A549 (cell line): ENCODE data around the gene IGSF3. TPM values are rescaled to one million over a fixed set of nuclear protein-coding genes. Genes with fewer than 3 reads are reported as not detected.

Experiments
- ATAC-seq, 2 experiments: fragments of 200-7000 bp in 1 of 2; fragments of >200 bp in 1 of 2; cut with Nextera tagmentation in 1 of 2; cut with Tn5 transposase in 1 of 2; 3 replicates each; pipeline versions ENCODE4 v1.8.0 to v1.9.1; 2018 to 2020; ENCODE audit warnings: mild to moderate bottlenecking in 1 of 2, moderate library complexity in 1 of 2
- CTCF ChIA-PET: fragments of 300-600 bp; sonication (Branson Sonifier 250); formaldehyde crosslinking; extraction: SDS; loops from one replicate; lab custom pipeline; 2021; ENCODE audit warnings: antibody characterized with exemption, inconsistent platforms; lab: Yijun Ruan, JAX
- POLR2A ChIA-PET: fragments of 350-600 bp; formaldehyde crosslinking; extraction: SDS; loops from one replicate; lab custom pipeline; 2021; ENCODE audit warnings: antibody characterized with exemption, inconsistent platforms; lab: Yijun Ruan, JAX
- DNase-seq, 2 experiments: peaks; one replicate each; pipeline versions ENCODE4 v3.0.0 to v3.0.0-alpha.2; 2011 to 2016; ENCODE audit warnings: low read depth in 1 of 2, low spot score in 1 of 2
- FAIRE-seq: peaks from 2 replicates; lab custom pipeline; 2011; peaks lifted over from hg19 to GRCh38; lab: Jason Lieb, UNC
- H3K27ac ChIP-seq, 2 experiments: fragments of >200 bp; sonication (Bioruptor Twin); formaldehyde crosslinking; 3 replicates each; pipeline ENCODE4 v1.5.1; 2016 to 2017
- H3K4me1 ChIP-seq: fragments of >200 bp; sonication (Bioruptor Twin); formaldehyde crosslinking; 3 replicates; pipeline ENCODE4 v1.6.1; 2016
- H3K4me2 ChIP-seq: fragments of >200 bp; sonication (Bioruptor Twin); formaldehyde crosslinking; 3 replicates; pipeline ENCODE4 v1.6.1; 2016
- H3K4me3 ChIP-seq: fragments of >200 bp; sonication (Bioruptor Twin); formaldehyde crosslinking; 3 replicates; pipeline ENCODE4 v1.5.1; 2016
- H3K9me3 ChIP-seq: fragments of >200 bp; sonication (Bioruptor Twin); formaldehyde crosslinking; 3 replicates; pipeline ENCODE4 v1.6.1; 2016
- EHMT2 ChIP-seq: fragments of 200-600 bp; sonication (generic); IDR thresholded peaks from 2 replicates; pipeline ENCODE4 v1.6.1; 2016; ENCODE audit warnings: antibody characterized with exemption, low read depth, mild to moderate bottlenecking, moderate library complexity
- ESRRA ChIP-seq: fragments of 150-350 bp; IDR thresholded peaks from 2 replicates; pipeline ENCODE4 v1.6.1; 2014; ENCODE audit warnings: mild to moderate bottlenecking, low read length, borderline replicate concordance
- FOSB ChIP-seq: fragments of 250-450 bp; sonication (Bioruptor Pico); IDR thresholded peaks from 2 replicates; pipeline ENCODE4 v1.5.0; 2020; ENCODE audit warnings: mild to moderate bottlenecking, moderate library complexity
- FOSL2 ChIP-seq, 2 experiments: fragments of 450-650 bp in 1 of 2; fragments of >200 bp in 1 of 2; sonication (Bioruptor Twin) in 1 of 2; formaldehyde crosslinking; IDR thresholded peaks; 2 replicates each; pipeline versions ENCODE4 v1.5.0 to v1.6.1; 2016 to 2020; ENCODE audit warnings: mild to moderate bottlenecking in 1 of 2, moderate library complexity in 1 of 2
- HEYL ChIP-seq: fragments of 250-450 bp; sonication (Bioruptor Pico); IDR thresholded peaks from 2 replicates; pipeline ENCODE4 v1.8.0; 2021; ENCODE audit warnings: mild to moderate bottlenecking, moderate library complexity
- HOXB13 ChIP-seq: fragments of 250-450 bp; sonication (Bioruptor Pico); IDR thresholded peaks from 2 replicates; pipeline ENCODE4 v1.5.0; 2020; ENCODE audit warnings: low read depth, mild to moderate bottlenecking, moderate library complexity
- HOXB5 ChIP-seq: fragments of 250-450 bp; sonication (Bioruptor Pico); IDR thresholded peaks from 2 replicates; pipeline ENCODE4 v1.5.0; 2020; ENCODE audit warnings: mild to moderate bottlenecking, moderate library complexity
- JUN ChIP-seq, 2 experiments: fragments of >200 bp; sonication (Bioruptor Twin); formaldehyde crosslinking; IDR thresholded peaks; 2 replicates in 1 of 2; 3 replicates in 1 of 2; pipeline ENCODE4 v1.6.1; 2016 to 2017
- KDM1A ChIP-seq: fragments of 200-600 bp; sonication (generic); IDR thresholded peaks from 2 replicates; pipeline ENCODE4 v1.6.1; 2016; ENCODE audit warnings: low read depth, mild to moderate bottlenecking
- NPAS2 ChIP-seq: fragments of 250-450 bp; sonication (Bioruptor Pico); IDR thresholded peaks from 2 replicates; pipeline ENCODE4 v1.8.0; 2022; ENCODE audit warnings: mild to moderate bottlenecking, moderate library complexity, borderline replicate concordance
- PHF8 ChIP-seq: fragments of 200-600 bp; sonication (generic); IDR thresholded peaks from 2 replicates; pipeline ENCODE4 v1.6.1; 2016; ENCODE audit warnings: low read depth, mild to moderate bottlenecking, antibody characterized with exemption, moderate library complexity, borderline replicate concordance
- POLR2A ChIP-seq: IDR thresholded peaks from 2 replicates; pipeline ENCODE4 v1.6.1; 2012; ENCODE audit warnings: mild to moderate bottlenecking, low read length
- POLR2AphosphoS2 ChIP-seq: conservative IDR thresholded peaks from 2 replicates; pipeline ENCODE4 v1.6.1; 2012; ENCODE audit warnings: low read length, improper control_type of control experiment, inconsistent platforms
- RARB ChIP-seq: fragments of 250-450 bp; sonication (Bioruptor Pico); IDR thresholded peaks from 2 replicates; pipeline ENCODE4 v1.8.0; 2021; ENCODE audit warnings: mild to moderate bottlenecking, moderate library complexity
- RCOR1 ChIP-seq: fragments of 150-350 bp; IDR thresholded peaks from 2 replicates; pipeline ENCODE4 v1.6.1; 2014; ENCODE audit warnings: antibody characterized with exemption, low read length, low read depth
- SMC3 ChIP-seq: fragments of >200 bp; sonication (Bioruptor Twin); formaldehyde crosslinking; IDR thresholded peaks from 3 replicates; pipeline ENCODE4 v1.6.1; 2018; ENCODE audit warnings: inconsistent platforms
- TFCP2L1 ChIP-seq: fragments of 250-450 bp; sonication (Bioruptor Pico); IDR thresholded peaks from 2 replicates; pipeline ENCODE4 v1.5.0; 2021; ENCODE audit warnings: mild to moderate bottlenecking
- TP53 ChIP-seq: fragments of 250-450 bp; sonication (Bioruptor Pico); IDR thresholded peaks from 2 replicates; pipeline ENCODE4 v1.5.0; 2021; ENCODE audit warnings: mild to moderate bottlenecking, moderate library complexity
- WGBS: methylation state at CpG from one replicate; pipeline ENCODE4 v1.1.6; 2017; ENCODE audit errors: missing lambda C conversion rate; 5-methylcytosine and 5-hydroxymethylcytosine counted together
- polyA plus RNA-seq, 4 experiments: library from polyadenylated mRNA; depleted of rRNA in 3 of 4; stranded (reverse); fragments of >200 nt; fragmentation: RNase III in 1 of 4; extraction: RNeasy Plus Mini Kit Qiagen cat#74134 plus additional on column Dnase treatment in 1 of 4; gene quantifications; 2 replicates in 3 of 4; 3 replicates in 1 of 4; pipeline ENCODE4 v1.2.3, GENCODE V29; 2011 to 2017
- TF ChIP-seq, protein P1 (sequence below): fragments of 250-450 bp; sonication (Bioruptor Pico); IDR thresholded peaks from 2 replicates; pipeline ENCODE4 v1.5.0; 2020; ENCODE audit warnings: low read depth, mild to moderate bottlenecking, moderate library complexity
- TF ChIP-seq, protein P2 (sequence below): fragments of >200 bp; sonication (Bioruptor Twin); formaldehyde crosslinking; IDR thresholded peaks from 3 replicates; pipeline ENCODE4 v1.6.1; 2016
- TF ChIP-seq, protein P3 (sequence below): fragments of 250-450 bp; sonication (Bioruptor Pico); IDR thresholded peaks from 2 replicates; pipeline ENCODE4 v1.5.0; 2021; ENCODE audit warnings: mild to moderate bottlenecking, moderate library complexity, borderline replicate concordance
- TF ChIP-seq, protein P4 (sequence below): fragments of >200 bp; sonication (Bioruptor Twin); formaldehyde crosslinking; IDR thresholded peaks from 3 replicates; pipeline ENCODE4 v1.5.1; 2016
- TF ChIP-seq, protein P5 (sequence below): IDR thresholded peaks from 2 replicates; pipeline ENCODE4 v1.6.1; 2012

IGSF3 gene
- polyA plus RNA-seq, 2 of the 4 experiments (the other 2 are of a cell fraction): 18.5 to 21.9 TPM

DNA sequence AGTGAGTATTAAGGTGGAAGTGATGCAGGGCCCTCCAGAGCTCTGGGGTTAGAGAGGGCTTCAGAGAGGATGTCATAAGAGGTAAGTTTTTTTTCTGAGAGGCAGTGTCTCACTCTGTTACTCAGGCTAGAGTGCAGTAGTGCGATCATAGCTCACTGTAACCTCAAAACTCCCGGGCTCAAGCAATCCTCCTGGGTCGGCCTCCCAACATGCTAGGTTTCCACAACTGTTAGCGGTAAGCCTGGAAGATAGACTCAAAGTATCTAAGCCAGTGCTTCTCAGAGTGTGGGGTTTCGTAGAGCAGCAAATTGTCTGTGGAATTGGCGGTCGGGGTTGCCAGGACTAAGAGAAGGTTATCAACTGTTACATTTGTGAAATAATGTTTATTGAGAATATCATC lies 18.6 kb upstream of the IGSF3 start:
- ATAC-seq (no peak), DNase-seq (no peak), FAIRE-seq (no peak)
- Histone ChIP-seq H3K27ac (peak overlapping the region; percentile 65 to 81; a peak in 4 of 6 replicates), H3K4me2 (no peak overlapping the region), H3K4me1 (peaks cover 22% of the 10 kb centered on the region), H3K9me3 (no peaks in the 10 kb centered on the region), H3K4me3 (no peak overlapping the region)
- ChIA-PET POLR2A (no interaction called here), CTCF (no interaction called here)
- 89% methylated on average over 7 of the region's 7 CpGs for WGBS
- TF ChIP-seq, protein P1, sequence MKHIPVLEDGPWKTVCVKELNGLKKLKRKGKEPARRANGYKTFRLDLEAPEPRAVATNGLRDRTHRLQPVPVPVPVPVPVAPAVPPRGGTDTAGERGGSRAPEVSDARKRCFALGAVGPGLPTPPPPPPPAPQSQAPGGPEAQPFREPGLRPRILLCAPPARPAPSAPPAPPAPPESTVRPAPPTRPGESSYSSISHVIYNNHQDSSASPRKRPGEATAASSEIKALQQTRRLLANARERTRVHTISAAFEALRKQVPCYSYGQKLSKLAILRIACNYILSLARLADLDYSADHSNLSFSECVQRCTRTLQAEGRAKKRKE (CRISPR knock-in tag): no peak
- TF ChIP-seq HOXB13 (no peak), POLR2AphosphoS2 (no peak), NPAS2 (CRISPR knock-in tag) (no peak), HOXB5 (CRISPR knock-in tag) (no peak), FOSL2 (IDR thresholded peaks at IDR 0.05) (no peak), FOSL2 (CRISPR knock-in tag; IDR thresholded peaks at IDR 0.05) (no peak), RCOR1 (no peak), RARB (CRISPR knock-in tag) (no peak), PHF8 (no peak), TFCP2L1 (no peak), ESRRA (no peak), KDM1A (no peak), FOSB (CRISPR knock-in tag) (no peak), POLR2A (no peak), TP53 (no peak)
- TF ChIP-seq, protein P2, sequence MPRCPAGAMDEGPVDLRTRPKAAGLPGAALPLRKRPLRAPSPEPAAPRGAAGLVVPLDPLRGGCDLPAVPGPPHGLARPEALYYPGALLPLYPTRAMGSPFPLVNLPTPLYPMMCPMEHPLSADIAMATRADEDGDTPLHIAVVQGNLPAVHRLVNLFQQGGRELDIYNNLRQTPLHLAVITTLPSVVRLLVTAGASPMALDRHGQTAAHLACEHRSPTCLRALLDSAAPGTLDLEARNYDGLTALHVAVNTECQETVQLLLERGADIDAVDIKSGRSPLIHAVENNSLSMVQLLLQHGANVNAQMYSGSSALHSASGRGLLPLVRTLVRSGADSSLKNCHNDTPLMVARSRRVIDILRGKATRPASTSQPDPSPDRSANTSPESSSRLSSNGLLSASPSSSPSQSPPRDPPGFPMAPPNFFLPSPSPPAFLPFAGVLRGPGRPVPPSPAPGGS: no peak
- TF ChIP-seq, protein P3, sequence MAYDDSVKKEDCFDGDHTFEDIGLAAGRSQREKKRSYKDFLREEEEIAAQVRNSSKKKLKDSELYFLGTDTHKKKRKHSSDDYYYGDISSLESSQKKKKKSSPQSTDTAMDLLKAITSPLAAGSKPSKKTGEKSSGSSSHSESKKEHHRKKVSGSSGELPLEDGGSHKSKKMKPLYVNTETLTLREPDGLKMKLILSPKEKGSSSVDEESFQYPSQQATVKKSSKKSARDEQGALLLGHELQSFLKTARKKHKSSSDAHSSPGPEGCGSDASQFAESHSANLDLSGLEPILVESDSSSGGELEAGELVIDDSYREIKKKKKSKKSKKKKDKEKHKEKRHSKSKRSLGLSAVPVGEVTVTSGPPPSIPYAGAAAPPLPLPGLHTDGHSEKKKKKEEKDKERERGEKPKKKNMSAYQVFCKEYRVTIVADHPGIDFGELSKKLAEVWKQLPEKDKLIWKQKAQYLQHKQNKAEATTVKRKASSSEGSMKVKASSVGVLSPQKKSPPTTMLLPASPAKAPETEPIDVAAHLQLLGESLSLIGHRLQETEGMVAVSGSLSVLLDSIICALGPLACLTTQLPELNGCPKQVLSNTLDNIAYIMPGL (CRISPR knock-in tag): no peak
- TF ChIP-seq, protein P4, sequence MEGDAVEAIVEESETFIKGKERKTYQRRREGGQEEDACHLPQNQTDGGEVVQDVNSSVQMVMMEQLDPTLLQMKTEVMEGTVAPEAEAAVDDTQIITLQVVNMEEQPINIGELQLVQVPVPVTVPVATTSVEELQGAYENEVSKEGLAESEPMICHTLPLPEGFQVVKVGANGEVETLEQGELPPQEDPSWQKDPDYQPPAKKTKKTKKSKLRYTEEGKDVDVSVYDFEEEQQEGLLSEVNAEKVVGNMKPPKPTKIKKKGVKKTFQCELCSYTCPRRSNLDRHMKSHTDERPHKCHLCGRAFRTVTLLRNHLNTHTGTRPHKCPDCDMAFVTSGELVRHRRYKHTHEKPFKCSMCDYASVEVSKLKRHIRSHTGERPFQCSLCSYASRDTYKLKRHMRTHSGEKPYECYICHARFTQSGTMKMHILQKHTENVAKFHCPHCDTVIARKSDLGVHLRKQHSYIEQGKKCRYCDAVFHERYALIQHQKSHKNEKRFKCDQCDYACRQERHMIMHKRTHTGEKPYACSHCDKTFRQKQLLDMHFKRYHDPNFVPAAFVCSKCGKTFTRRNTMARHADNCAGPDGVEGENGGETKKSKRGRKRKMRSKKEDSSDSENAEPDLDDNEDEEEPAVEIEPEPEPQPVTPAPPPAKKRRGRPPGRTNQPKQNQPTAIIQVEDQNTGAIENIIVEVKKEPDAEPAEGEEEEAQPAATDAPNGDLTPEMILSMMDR: no peak
- TF ChIP-seq, protein P5, sequence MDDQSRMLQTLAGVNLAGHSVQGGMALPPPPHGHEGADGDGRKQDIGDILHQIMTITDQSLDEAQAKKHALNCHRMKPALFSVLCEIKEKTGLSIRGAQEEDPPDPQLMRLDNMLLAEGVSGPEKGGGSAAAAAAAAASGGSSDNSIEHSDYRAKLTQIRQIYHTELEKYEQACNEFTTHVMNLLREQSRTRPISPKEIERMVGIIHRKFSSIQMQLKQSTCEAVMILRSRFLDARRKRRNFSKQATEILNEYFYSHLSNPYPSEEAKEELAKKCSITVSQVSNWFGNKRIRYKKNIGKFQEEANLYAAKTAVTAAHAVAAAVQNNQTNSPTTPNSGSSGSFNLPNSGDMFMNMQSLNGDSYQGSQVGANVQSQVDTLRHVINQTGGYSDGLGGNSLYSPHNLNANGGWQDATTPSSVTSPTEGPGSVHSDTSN: no peak

DNA sequence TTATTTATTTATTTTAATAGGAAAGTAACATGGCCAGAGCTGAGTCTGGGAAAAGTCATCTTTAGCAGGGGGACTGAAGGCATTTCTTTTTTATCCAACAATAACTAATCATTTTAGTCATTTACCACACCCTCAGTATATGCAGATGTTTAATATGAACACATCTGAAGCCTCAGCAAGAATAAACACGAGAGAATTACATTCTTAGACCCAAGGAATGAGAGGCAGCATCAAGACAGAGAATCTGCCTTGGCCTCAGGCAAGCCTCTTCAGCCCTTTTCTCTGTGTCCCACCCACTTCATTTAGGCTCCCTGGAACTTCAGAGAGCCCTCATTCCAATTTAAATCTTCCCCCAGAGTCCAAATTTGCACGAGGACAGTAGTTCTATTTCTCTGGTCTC lies 17.0 kb upstream of the IGSF3 start:
- no peak for FAIRE-seq
- ChIA-PET POLR2A (no interaction called here), CTCF (no interaction called here)
- TF ChIP-seq HOXB5 (CRISPR knock-in tag): no peak
- TF ChIP-seq SMC3: no peak
- TF ChIP-seq EHMT2: no peak
- no peak for TF ChIP-seq JUN (IDR thresholded peaks at IDR 0.05)
- TF ChIP-seq HEYL: no peak
- no peak for TF ChIP-seq POLR2A
- no peak for ATAC-seq
- 0 out of 3 replicates have a peak, but pooled peaks cover 3% of the 10 kb centered on the region for H3K9me3 ChIP-seq
- peaks cover 22% of the 10 kb centered on the region for H3K4me1 ChIP-seq
- WGBS: 49% methylated on average over 2 of the region's 2 CpGs
- no peak overlapping the region for H3K27ac ChIP-seq
- no peak overlapping the region for H3K4me2 ChIP-seq
- no peak for DNase-seq
- no peak overlapping the region for H3K4me3 ChIP-seq
